Stimulated activated CD4-positive, alpha-beta T cell treated with anti-CD3 and anti-CD28 coated beads, Interleukin-2, amount 100 ng/mL, for 4 hours (primary cell): ENCODE results near the gene C11orf21.
"Not testable (repeated sequence)": the region's sequence is repeated elsewhere in the genome, so short reads cannot be mapped to it uniquely, and the experiment has no call there.

Experiments used
- DNase-seq: peaks from one replicate; pipeline ENCODE4 v3.0.0-alpha.2; 2020; ENCODE audit warnings: low read depth

The C11orf21 gene

DNA sequence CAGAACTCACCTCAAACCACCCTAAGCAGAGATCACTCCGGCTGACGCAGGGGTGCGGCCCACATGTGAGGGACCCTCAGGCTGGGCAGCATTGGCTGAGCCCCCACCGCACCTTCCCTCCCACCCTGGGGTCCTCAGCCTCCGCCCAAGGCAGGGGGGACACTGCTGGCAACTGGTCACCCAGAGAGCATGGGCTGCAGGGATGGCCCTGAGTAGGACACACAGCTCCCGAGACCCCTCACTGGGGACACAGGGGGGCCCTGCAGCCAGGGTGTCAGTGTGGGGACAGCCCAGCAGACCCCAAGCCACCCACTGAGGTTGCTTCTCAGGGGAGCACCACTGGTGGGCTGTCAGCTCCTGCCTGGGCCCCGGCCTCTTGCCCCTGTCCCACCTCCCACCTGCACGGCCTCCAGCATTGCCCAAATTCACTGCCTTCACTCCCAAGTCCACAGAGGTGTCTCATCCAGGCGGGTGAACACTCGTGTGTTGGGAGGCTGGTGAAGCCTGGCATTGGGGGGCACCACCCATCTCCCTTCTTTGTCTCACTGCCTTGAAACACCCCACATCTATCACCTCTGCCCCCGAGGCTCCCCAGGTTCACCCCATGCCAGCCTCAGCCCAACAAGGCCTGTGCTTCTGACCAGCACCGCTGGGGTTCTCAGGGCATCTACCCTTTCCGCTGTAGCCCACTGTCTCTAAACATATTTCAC, 4.7 kb downstream of the C11orf21 start:
- DNase-seq, result no peak

DNA sequence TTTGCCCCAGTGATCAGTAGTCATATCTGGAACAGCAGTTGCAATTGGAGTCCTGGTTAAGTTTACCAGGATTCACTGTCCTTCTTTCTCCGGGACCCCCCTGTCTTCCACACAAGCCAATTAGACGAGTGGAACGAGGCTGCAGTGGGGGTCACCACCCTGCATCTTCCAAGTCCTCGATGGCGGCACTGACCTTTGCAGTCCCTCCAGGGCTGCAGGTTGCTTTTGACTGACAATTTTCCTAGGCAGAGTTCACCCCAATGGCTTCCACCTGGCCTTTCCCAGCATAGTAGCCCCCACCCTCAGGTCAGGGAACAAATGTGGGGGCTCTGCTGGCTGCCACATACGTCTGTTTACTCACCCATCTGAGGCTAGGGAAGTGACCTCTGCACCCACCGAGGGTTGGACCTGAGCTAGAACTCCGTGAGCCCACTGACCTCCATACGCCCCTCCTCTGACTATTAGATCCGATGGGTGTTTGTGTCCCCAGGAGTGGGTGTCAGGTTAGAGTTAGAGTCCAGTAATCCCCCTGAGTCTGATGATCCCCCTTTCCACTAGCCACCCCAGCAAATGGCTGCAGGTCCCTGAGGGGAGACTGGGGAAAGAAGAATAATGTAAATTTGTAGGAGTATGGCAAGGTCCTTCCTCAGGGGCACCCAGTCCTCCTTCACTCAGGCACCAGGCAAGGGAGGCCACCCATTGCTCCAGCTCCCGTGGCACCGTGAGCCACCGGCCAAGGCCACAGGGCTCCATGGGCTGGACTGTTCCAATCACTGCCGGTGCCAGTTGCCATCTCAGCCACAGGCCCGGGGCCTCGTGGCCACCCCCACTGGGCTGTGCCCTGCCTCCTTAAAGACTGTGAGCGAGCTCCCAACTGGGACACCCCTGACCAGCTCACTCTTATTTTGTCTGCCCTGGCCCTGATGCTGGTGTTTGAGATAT, 5.5 kb downstream of the C11orf21 start:
- DNase-seq, result no peak

DNA sequence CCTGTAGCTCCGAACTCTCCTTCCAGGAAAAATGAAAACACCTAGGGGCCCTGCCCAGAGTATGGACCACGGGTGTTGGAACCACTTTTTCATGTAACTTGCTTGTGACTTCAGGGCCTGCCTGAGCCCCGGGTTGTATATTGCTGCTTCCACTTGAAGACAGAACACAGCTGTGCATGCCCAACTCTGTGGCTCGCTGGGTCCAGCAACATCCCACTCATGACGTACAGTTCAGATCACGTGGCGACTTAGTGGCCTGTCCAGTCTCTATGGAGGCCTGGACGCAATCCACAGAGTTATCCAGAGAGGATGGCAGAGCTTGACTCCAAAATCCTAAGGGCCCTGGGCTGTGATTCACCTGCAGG, 6.8 kb downstream of the C11orf21 start:
- no peak for DNase-seq

DNA sequence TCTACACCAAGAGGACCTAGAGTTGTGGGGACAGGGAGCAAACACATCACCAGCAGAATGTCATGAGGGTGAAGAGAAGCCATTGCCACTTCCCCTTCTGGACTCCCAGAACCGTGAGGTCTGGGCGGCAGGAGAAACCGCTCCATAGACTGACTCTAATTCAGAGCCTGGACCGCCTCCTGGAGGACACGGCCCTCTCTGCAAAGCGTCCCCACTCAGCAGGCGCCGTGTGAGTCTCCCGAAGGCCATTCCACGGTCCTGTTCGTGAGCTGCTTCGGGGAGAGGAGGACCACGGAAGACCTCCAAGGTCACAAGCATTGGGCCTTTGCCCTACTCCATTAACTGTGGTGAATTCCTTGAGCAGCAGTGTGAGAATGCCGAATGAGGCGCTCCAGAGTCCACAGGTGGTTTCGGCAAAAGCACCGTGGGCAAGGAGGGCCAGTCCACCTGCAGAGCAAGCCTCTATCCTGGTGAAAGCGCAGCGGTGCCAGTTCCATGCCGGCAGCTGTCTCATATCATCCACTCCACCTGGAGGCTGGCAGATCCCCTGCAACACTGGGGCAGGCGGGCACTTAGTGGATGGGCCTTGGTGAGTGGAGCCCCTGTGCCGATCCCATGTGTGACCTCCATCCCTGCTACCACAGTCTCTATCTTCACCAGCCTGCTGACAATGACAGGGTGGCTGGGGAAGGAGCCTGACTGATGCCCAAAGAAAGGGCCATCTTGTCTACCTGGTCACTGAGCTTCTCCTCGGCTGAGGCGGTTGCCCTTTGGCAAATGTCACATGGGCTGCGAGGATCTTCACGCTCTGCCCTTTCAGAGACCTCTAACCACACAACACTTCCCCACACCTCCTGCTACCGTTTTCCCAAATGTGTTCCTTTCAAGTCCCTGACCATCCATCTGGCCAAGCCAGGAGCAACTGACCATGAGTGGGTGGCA, 7.5 kb downstream of the C11orf21 start:
- no peak for DNase-seq

DNA sequence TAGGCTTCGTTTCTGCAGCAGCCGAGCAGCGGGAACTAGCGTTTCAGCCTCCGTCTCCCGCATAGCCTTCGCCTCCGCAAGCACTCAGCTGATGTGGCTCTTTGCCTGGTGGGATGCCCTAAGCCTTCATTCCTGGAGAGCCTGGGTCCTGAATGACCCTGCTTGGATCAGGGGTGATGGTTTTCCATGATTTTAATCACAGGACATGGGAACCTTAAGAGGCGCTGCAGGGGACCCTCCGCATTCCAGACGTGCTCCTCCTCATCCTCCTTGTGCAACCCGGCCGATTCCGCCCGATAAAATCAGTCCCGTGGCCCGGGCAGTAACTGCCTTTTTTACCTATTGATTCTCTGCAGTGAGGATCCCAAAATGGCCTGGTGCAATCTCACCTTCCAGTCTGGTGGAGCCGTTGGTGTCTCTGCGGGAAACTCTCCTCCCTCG, 8.2 kb downstream of the C11orf21 start:
- DNase-seq, result no peak

DNA sequence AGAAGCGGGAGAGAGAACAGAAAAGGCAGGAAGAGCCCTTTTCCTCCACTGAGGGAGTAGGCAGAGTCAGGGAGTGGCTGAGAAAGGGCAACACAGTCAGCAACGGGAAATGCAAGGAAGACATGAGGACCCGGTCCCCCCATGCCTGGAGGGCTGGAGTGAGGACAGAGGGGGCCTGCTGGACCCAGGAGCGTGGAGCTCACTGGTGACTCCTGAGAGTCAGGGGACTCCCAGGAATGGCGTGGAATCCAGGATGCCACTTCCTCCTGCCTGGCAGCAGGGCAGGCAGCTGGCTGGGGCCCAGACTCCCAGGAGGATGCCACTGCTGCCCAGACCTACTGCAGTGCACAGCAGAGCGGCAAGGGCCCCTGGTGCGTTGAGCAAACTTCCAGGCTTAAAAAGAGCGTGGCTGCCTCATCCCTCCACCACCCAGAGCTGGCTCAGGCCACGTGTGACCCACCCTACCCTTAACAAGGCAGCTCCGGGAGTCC, 11.3 kb downstream of the C11orf21 start:
- DNase-seq, result no peak

DNA sequence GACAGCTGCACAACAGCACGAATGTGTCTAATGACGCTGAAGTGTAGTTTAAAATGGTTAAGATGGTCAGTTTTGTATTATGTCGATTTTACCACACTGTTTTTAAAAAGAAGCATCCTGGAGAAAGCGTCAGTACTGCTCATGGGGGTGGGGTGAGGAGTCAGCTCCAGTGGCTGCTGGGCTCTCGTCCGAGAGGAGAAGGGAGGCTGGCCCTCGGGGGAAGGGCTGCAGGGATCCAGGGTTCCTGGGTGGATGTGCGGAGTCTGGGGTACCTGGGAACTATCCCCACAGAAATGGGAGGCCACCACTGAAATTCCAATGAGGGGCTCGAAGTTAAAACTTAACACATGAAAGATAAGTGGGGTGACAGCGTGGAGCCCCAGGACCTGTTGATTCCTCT, 11.9 kb downstream of the C11orf21 start:
- no peak for DNase-seq

DNA sequence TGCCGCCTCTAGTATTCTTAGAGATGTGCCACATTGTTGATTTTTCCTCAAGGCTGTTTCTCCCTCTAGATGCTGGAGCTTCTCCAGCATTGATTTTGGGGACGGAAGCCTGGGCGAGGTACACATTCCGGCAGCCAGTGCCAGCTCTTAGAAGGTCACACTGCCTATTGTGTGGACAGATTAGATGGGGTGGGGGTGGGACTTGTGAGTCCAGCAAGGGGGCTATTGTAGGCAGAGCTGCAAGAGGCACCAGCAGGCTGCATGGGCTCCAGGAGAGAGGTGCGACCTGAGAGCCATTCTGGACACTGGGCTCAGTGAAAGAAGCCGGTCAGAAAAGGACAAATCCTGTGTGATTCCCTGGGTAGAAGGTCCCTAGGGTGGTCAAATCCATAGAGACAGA, 12.4 kb downstream of the C11orf21 start:
- no peak for DNase-seq

DNA sequence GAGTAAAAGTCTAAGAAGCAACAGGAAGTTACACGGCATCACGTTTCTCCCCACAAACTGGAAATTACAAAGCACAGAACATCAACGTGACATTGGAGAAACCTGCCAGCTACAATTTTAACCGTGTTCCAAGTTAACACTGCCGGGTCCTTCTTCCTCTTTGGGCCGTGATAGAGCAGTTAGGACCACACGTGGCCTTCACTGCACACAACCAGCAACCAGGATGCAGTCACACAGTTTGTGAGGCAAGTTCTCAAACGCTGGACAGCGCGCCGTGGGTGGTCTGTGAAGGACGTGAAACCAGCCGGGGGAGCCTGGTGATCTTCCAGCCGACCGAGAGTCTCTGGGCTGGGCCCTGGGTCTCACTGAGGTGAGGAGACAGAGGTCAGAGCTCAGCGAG, 14.6 kb downstream of the C11orf21 start:
- DNase-seq, result no peak

DNA sequence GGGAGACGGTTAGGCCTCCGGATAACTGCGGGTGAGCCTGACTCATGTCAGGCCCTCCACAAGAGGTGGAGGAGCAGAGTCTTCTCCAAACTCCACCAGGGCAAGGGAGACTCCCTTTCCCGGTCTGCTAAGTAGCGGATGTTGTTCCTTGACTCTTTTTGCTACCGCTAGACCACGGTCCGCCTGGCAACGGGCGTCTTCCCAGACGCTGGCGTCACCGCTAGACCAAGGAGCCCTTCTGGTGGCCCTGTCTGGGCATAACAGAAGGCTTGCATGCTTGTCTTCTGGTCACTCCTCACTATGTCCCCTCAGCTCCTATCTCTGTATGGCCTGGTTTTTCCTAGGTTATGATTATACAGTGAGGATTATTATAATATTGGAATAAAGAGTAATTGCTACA, 15.4 kb downstream of the C11orf21 start:
- DNase-seq, result not testable (repeated sequence)

DNA sequence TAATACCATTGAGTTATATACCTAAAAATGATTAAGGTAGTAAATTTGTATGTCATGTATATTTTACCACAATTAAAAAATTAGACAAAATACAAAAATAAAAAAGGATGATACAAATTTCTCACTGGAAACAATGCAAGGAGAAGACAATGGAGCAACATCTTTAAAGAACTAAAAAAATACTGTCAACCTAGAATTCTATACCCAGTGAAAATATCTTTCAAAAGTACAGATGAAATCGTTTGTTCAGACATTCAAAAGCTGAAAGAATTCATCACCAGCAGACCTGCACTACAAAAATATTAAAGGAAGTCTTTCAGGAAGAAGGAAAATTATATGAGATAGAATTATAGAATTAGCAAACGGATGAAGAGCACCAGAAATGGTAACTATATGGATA, 21.5 kb downstream of the C11orf21 start:
- DNase-seq, result no peak

DNA sequence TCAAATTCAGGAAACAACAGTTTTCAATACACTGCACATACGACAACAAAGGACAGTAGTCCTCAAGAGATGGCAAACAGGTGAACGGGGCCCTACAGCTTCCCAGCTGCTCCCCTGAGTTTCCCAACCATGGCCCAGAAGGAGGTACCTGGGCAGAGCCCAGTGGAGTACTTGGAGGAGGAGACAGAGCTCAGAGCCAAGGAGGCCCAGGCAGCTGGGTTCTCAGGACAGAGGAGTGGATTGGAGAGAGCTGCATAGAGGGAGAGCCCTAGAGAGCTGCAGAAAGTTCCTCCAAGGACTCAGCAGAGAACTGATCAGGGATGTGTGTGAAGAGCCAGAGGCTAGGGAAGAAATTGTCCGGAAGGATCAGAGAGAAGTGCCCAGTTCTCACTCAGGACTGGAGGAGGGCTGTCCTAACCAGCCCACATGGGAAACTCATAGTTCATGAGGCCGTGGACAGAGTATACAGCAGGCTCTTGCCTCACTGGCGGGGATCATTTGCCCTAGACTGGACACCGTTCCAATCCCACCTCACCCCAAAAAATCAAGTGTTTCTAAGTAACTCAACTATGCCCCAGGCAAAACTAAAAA, 23.7 kb downstream of the C11orf21 start:
- DNase-seq, result no peak

DNA sequence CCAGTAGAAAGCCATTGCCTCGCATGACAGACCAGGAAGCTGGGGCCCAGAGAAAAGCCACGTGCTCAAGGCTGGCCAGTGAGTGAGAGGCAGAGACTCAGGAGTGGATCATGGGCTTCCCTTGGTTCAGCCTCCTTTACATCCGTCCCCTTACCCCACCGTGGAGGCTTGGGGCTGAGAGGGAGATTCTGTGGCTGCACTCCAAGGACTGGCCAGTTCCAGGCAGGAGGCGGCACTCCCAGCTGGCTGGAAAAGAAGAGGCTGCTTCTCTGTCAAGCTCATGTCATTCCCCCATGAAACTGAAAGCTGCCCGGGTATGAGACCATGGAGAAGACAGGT, 24.7 kb downstream of the C11orf21 start:
- no peak for DNase-seq

DNA sequence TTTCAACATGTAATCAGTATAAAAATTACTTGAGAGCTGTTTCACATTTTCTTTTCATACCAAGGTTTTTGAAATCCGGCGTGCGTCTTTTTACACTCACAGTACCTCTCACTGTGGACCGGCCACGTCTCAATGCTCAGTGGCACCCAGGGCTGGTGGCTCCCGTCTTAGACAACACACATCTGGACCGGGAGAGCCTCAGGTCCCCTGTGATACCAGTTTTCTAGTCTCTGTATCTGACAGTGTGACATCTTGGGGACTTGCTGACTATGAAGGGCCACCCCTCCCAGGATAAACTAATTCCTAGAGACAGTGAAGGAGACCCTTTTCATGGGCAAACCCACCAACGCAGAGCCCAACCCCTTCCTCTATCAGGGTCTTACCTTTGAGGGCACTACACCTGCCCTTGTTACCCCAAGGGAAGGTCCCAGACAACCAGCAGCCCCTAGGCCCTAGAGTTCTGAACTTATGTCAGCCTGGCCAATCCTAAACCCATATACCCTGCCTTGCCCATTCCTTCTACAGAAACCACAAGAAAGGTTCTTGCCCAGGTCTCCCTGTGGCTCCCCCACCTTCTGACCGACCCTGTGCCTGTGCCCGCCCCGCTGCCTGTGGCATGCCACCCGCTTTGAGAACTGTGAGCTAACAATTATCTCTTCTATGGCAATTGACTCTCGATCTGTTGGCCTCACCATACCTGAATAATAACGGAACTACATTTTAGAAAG, 25.3 kb downstream of the C11orf21 start:
- no peak for DNase-seq

DNA sequence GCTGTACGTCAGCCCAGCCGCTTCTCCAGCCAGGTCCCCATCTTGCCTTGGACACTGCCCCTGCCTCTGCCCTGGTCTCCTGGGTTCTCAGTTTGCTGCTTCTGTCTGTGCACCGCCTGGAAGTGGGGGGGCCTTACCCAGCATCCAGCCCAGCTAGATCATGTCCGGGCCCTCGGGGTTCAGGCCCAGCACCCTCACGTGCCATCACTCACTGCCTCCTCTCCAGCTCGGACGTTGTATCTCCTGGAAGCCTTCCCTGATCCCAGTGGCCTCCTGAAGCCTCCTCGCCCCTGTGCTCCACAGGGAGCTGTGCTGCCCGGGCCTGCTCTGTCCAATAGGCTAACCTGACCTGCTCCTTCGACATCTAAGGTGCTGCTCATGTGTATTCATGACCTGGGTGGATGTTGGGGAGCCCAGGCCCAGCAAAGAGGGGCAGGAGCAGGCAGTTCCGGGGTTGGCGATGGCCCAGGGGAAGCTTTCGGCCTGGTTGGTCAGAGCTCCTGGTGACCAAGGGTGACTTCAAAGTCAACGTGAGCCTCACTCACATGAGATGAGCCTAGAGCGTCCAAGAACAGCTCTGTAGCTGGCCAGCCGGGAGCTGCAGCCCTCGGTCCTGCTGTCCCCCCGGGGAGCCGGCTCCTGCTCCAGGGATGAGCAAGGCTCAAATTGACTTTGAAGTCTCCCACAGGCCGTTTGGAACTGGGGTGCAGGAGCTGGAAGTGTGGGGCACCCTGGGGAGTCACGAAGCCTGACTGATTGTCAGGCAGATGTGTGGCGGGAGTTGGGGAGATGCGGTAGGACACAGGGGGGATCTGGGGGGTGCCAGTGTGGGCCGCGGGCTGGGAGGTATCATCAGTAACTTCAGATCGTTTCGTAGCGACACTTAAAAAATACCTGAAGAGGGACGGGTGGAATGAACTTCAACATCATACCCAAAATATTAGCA, 26.1 kb downstream of the C11orf21 start:
- DNase-seq, result no peak

DNA sequence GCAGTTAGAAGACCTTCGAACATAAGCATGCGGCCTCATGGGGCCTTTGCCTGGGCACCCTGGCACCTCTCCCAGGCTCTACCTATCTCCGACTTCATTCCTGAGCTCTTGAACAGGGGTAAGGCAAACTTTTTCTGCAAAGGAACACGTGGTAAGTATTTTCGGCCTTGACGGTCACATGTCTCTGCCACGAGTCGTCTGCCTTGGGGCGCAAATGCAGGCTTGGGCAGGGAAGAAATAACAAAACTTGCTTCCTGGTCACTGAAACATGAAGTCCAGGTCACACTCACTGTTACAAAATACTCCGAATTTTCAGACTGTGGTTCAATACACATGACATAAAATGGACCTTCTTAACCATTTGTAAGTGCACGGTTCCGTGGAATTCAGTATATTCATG, 27.9 kb downstream of the C11orf21 start:
- DNase-seq, result no peak

DNA sequence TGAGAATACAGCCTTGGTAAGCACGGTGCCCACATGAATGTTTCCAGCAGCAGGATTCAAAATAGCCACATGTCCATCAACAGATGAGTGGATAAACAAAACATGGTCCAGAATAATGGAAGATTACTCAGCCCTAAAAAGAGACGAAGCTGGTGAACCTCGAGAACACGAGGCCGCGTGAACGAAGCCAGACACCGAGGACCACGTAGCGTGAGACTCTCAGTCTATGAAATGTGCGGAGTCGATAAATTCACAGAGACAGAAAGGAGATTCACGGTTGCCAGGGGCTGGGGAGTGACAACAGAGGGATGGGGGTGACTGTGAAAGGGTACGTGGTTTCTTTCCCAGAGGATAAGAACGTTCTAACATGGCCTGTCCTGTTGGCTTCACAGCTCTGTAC, 28.4 kb downstream of the C11orf21 start:
- no peak for DNase-seq

DNA sequence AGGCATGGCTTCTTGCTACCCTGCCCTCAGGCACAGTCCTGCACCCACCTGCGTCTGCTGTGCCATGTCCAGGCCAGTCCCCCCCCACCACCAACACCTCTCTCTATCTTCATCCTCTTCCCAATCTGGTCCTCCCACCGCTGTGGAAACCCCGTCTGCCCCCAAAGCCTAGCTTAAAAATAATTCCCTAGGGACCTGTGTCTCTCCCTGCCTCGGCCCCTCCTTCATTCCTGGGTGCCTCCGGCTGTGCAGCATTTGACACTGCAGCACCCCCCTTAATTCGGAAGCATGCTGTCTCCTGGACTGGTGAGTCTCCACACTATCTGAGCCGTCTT, 28.8 kb downstream of the C11orf21 start:
- DNase-seq, result no peak

DNA sequence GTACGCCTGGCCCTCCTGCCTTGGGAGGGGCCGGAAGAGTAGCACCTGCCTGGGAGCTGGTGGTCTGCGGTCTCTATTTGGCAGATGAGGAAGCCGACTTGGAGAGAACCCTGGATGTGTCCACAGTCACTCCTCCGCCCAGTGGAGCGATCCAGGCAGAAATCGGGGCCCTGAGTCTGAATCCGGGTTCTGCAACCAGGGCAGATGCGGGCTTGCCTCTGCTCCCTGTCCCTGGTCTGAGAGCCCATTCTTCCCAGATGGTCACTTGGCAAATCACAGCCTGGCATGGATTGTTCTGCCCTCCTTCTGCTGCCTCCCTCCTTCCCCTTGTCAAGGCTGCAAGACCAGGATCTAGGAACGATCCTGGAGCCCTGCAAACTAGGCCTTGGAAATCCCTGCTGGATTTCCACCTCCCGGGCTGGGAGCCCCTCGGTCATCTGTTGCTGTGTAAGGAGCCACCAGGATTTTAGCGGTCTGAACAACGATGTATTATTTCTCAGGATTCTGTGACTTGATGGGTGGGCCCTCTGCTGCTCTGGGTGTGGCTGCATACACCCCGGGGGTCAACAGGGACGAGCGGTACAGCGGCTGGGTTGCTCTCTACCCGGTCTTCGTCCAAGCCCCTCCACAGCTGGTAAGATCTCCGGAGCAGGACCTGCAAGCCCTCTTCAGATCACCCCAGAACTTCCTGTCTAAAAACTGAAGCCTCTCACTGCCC, 29.3 kb downstream of the C11orf21 start:
- no peak for DNase-seq
